HG03039 (cell line): ENCODE measurements around the gene JMY.

ENCODE experiments used
- ATAC-seq: cut with Tn5 transposase; IDR thresholded peaks from one replicate; pipeline ENCODE4 v1.9.1; 2021; ENCODE audit warnings: mild to moderate bottlenecking, moderate library complexity; ENCODE audit not compliant: unreplicated experiment

JMY gene, protein sequence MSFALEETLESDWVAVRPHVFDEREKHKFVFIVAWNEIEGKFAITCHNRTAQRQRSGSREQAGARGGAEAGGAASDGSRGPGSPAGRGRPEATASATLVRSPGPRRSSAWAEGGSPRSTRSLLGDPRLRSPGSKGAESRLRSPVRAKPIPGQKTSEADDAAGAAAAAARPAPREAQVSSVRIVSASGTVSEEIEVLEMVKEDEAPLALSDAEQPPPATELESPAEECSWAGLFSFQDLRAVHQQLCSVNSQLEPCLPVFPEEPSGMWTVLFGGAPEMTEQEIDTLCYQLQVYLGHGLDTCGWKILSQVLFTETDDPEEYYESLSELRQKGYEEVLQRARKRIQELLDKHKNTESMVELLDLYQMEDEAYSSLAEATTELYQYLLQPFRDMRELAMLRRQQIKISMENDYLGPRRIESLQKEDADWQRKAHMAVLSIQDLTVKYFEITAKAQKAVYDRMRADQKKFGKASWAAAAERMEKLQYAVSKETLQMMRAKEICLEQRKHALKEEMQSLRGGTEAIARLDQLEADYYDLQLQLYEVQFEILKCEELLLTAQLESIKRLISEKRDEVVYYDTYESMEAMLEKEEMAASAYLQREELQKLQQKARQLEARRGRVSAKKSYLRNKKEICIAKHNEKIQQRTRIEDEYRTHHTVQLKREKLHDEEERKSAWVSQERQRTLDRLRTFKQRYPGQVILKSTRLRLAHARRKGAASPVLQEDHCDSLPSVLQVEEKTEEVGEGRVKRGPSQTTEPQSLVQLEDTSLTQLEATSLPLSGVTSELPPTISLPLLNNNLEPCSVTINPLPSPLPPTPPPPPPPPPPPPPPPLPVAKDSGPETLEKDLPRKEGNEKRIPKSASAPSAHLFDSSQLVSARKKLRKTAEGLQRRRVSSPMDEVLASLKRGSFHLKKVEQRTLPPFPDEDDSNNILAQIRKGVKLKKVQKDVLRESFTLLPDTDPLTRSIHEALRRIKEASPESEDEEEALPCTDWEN

DNA sequence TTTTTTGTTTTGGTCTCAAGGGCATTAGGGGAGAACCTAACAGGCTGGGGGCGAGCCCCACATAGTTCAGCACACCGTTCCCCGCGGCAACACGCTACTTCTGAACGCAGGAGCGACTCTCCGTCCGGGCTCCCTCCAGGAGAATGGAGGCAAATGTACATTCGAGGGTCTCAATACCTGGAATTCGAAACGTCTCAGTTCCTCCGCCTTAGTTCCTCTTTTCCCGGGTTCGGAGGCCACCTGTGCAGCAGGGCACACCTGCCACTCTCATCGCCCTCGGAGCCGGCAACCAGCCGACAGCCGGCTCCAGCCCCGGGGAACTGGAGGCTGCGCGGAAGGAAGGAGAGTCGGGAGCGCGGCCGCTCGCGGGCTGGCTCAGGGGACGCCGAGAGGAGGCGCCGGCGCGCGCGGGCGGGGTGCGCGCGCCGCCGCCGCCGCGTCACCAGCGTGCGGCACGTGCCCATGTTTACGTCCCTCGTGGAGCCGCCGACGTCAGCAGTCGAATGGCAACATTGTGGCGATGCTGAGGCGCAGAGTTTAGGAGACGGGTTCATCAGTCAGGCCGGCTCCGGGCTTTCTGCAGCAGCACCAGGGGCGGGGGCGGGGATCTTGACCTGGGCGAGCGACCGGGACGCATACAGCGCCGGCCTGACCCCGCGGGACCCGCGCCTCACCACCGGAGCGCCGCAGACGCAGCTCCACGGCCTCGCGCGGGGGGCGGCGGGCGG, at the start of gene JMY:
Gene JMY, plus strand, starts transcription at position 498 of the 728 bp plus-strand sequence. CDS start 520 bp downstream, outside the sequence.
- ATAC-seq = peak; percentile 70

- no peak for ATAC-seq
These were observed 49.5 kb upstream of the JMY start for GRCh38 chr5:79186455-79186854.

- no peak for ATAC-seq
These were observed 46.3 kb upstream of the JMY start for GRCh38 chr5:79189439-79190234.

DNA sequence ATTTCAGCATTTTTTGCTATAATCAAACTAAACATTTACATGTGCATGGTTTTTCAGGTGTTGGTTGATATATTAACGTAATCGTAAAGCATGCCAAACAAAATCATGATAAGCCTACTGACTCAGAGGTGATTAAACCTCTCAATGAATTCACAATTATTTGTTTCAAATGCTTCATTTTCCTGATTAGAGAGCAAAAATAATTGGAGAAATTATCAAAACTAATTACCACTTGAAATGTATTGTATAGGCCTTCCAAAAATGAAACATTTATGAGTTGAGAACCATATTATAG, 45.7 kb upstream of the JMY start:
- ATAC-seq = no peak

DNA sequence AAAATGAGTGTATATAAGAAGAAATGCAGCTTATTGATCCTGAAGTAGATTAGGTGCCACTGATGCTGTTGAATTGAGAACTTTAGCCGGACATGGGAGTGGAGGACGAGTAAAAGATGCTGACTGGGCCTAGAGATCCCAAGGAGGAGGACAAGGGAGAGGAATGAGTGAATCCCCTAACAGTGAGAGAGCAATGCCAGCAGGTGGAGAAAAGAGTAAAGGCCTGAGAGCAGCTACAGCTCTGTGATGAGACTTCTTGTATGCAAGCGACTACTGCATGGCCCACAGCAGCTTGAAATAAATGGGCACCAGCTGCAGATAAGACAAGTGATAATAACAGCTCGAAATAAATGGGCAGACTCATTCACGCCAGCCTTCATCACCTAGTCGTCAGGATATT, 44.5 kb upstream of the JMY start:
- no peak for ATAC-seq

DNA sequence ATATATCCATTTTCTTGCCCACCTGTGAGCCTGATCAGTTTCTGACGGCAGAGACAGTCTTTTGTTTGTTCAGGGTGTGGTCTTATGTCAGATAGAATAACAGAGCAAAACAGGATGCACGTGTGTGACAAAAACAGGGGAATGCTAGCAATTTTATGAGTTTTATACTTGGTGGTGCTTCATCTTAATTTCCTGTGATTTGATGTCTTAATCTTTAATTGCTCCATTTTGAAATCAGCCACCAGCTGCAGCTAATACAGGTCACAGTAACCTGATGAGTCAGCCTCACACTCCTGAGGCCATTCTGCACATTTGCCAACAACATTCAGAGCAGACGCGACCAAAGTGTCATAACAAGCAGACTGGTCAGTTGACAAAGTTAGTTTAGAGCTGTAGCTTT, 42.3 kb upstream of the JMY start:
- no peak for ATAC-seq

GRCh38 chr5:79200573-79201183, 35.3 kb upstream of the JMY start:
- ATAC-seq = no peak

DNA sequence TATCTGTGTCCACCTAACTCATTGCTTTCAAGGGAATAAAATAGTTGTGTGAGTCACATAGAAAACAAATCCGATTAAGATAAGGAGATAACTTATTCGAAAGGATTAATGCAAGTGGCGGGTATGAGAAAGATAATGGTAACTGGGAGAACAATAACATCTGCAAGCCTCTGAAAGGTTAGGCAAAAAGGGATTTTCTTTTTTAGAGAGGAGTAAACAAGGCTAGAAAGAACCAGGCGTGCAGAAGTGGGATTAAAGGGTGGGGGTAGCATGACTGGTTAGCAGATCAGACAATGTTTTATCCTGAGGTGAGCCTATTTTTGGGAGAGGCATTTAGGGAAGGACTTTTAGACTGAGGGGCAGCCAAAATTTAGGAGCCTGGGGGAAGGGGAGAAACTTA, 34.7 kb upstream of the JMY start:
- no peak for ATAC-seq

- no peak for ATAC-seq
These were observed 33.9 kb upstream of the JMY start for GRCh38 chr5:79202076-79202475.

GRCh38 chr5:79205965-79206364, 30.0 kb upstream of the JMY start:
- no peak for ATAC-seq

- no peak for ATAC-seq
These were observed 29.4 kb upstream of the JMY start for GRCh38 chr5:79206541-79206940.

DNA sequence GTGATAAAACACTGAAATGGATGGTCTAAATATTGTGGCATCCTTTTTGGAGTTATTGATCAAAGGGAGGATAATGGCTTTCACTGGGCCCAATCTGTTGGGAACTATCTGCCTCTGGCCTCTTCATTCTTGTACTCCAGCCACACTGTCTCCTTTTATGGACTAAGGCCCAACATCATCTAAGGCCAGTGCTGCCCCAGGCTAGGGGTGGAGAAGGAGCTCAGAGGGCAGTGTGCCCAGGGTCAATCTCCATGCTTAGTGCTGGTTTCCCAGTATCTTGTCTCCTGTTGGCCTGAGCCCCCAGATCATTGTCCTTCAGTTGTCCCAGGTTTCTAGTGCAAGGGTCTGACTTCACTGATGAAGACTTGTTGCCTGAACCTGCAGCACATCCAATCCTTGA, 26.4 kb upstream of the JMY start:
- no peak for ATAC-seq

DNA sequence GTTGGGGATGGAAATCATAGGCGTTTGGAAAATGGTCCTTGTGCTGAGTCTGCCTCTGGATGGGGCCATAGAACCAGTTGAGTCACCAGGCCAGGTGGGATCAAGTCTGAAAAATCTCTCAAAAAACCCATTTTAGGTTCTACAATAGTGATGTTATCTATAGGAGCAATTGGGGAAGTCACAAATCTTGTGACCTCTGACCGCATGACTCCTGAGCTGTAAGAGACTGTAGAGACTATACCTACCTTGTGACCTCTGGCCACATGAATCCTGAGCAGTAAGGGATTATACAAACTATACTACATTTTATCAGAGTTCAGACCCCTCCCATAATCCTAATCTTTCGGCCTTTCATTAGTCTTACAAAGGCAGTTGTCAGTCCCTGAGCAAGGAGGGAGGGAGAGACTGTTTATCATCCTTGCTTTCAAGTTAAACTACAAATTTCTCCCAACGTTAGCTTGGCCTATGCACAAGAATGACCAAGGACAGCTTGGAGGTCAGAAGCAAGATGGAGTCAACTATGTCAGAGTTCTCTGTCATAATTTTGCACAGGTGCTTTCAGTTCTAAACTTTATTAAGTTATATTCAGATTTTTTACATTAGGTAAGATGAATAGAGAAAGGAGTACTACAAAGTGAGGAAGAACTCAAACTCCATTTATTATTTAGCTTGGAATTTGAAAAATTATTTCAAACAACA, 11.5 kb upstream of the JMY start:
- no peak for ATAC-seq

DNA sequence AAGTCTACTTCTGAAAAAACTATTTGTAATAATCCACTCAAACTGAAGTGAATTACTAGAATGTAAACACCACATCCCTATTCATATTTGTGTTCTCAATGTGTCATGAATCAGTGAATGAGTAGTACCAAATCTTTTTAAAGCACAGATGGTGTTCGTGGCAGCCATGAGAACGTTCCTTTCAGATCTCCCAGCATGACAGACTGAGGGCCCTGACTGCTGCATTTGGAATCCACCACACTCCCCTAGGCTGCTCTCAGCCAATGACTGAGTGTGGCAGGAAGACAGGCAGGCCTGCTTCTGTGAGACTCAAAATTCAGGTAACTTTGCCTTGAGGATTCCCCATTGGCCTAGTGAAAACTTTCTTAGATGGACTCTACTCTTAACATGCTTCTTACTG, 10.9 kb upstream of the JMY start:
- ATAC-seq = no peak

- ATAC-seq = no peak
These were observed 10.5 kb upstream of the JMY start for GRCh38 chr5:79225441-79225840.

GRCh38 chr5:79227484-79228025, 8.4 kb upstream of the JMY start:
- ATAC-seq = no peak

- peak; percentile 76 for ATAC-seq
These were observed 6.4 kb upstream of the JMY start for GRCh38 chr5:79229357-79230174.

- ATAC-seq = peak; percentile 4
These were observed 684 bp upstream of the JMY start for GRCh38 chr5:79235261-79235633.
